Stomach (tissue), 9 donors: ENCODE data around the gene CALML4. TPM values are rescaled to one million over a fixed set of nuclear protein-coding genes. Genes with fewer than 3 reads are reported as not detected.

ENCODE experiments used
- DNase-seq, 2 donors: peaks; one replicate each; pipeline versions ENCODE4 v3.0.0 to v3.0.0-alpha.2; 2013 to 2019
- H3K27ac ChIP-seq, 5 donors: fragments of 200-600 bp in 4 of 5; sonication (generic) in 4 of 5; one replicate each; pipeline ENCODE4 v1.5.1; 2013 to 2019; ENCODE audit warnings: mild to moderate bottlenecking in 1 of 5, moderate library complexity in 1 of 5
- H3K27me3 ChIP-seq, 3 donors: fragments of 200-600 bp; sonication (generic); one replicate each; pipeline ENCODE4 v1.5.1; 2017 to 2019; ENCODE audit warnings: mixed run types in 1 of 3
- H3K36me3 ChIP-seq, 4 donors: fragments of 200-600 bp; sonication (generic); 1 replicate in 3 of 4; 2 replicates in 1 of 4; pipeline ENCODE4 v1.5.1; 2016 to 2019
- H3K4me1 ChIP-seq, 4 donors: fragments of 200-600 bp; sonication (generic); one replicate each; pipeline ENCODE4 v1.5.1; 2016 to 2019
- H3K4me3 ChIP-seq, 4 donors: fragments of 200-600 bp; sonication (generic) in 3 of 4; one replicate each; pipeline ENCODE4 v1.5.1; 2016 to 2019; ENCODE audit warnings: mild to moderate bottlenecking in 1 of 4
- H3K9me3 ChIP-seq, 4 donors: fragments of 200-600 bp; sonication (generic); one replicate each; pipeline ENCODE4 v1.5.1; 2016 to 2019
- EP300 ChIP-seq: sonication (generic); formaldehyde crosslinking; IDR thresholded peaks from one replicate; pipeline ENCODE4 v1.6.1; 2017; ENCODE audit warnings: antibody characterized with exemption
- POLR2A ChIP-seq, 4 donors: fragments of 450-650 bp; IDR thresholded peaks; one replicate each; pipeline ENCODE4 v1.6.1; 2016; ENCODE audit warnings: antibody characterized with exemption in 4 of 4, control low read depth in 2 of 4, mild to moderate bottlenecking in 1 of 4, moderate library complexity in 1 of 4
- POLR2AphosphoS5 ChIP-seq, 3 donors: sonication (generic); formaldehyde crosslinking; IDR thresholded peaks; one replicate each; pipeline ENCODE4 v1.6.1; 2016; ENCODE audit warnings: antibody characterized with exemption in 3 of 3
- WGBS, 5 donors: extraction: QIAGEN DNeasy Blood & Tissue Kit in 3 of 5; methylation state at CpG; one replicate each; pipeline versions ENCODE4 v1.1.5 to v1.1.7; 2013 to 2018; 5-methylcytosine and 5-hydroxymethylcytosine counted together
- intact Hi-C: fragments of 100-400 bp; cut with DNase I; formaldehyde crosslinking; loops from one replicate; pipeline ENCODE4 v1.15.1; 2023; ENCODE audit warnings: low total_unique reads
- polyA plus RNA-seq, 3 donors: library from polyadenylated mRNA; stranded (reverse); fragments of 200-250 nt; gene quantifications; one replicate each; pipeline ENCODE4 v1.2.3, GENCODE V29; 2013
- total RNA-seq, 5 donors: library from RNA; depleted of rRNA; stranded (reverse); fragments of >200 nt; gene quantifications; one replicate each; pipeline versions ENCODE4 v1.1.0 to v1.2.3, GENCODE V29; 2014 to 2016
- TF ChIP-seq, protein P1 (sequence below), 7 experiments: fragments of 450-650 bp in 4 of 7; fragments of 200-600 bp in 3 of 7; sonication (generic) in 3 of 7; IDR thresholded peaks; one replicate each; pipeline ENCODE4 v1.5.1; 2016 to 2019; ENCODE audit warnings: antibody characterized with exemption in 7 of 7, control low read depth in 2 of 7, mild to moderate bottlenecking in 1 of 7
- donor health status: healthy with polysubstance abuse.
- donor health status: Bipolar disorder and iron deficiency.
- donor health status: healthy.

The CALML4 gene
- total and polyA plus RNA-seq, 8 donors, result 7.6 to 24.3 (median 13.3) TPM

DNA sequence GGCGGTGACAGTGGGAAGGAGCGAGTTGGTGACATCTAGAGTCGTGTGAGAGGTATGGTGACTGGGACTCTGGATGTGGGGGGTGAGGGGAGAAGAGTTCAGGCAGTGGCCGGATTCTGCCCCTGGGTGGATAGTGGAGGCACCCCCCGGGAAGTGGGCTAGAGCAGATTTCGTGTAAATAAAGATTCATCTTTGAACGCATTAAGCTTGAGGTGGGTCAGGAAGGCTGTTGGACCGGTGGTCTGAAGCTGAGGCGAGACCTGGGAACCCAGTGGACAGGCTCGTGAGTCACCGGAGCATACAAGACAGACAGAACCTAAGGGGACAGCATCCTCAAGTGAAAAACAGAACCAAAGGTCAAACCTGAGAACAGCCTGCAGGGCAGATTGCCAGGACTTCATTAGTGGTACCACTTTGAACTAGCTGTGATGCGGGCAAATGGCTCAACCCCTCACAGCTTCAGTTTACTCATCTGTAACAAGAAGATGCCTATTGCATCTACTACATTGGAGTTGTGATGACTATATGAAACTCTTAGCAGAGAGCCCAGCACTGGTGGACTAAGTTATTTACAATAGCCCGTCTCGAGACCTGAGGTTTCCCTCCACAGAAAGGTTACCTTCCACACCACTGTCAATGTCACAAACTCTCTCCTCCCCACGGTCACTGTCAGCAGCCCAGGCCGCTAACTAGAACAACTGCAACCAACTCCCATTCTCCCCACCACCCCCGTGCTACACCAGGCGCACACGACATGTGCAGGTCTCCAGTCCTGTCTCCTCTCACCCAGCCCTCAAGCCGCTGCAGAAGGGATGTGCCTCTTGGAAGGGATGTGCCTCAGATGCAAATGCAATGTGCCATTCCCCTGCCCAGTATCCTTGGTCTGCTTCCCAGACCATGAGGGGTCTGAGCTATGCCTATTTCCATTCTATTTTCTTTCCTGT, 25.3 kb upstream of the CALML4 start:
- Histone ChIP-seq H3K36me3 (no peaks in the 10 kb centered on the region), H3K4me3 (peak overlapping the region; percentile 75 to 91 (median 88)), H3K27ac (peak overlapping the region in 4 of 5 donors; percentile 84 to 93 (median 86)), H3K9me3 (no peaks in the 10 kb centered on the region), H3K27me3 (no peaks in the 10 kb centered on the region), H3K4me1 (peaks cover 16 to 52% (median 34%) of the 10 kb centered on the region in 4 donors)
- WGBS, 5 donors, result 51 to 57% (median 55%) methylated on average over 20 of the region's 20 CpGs
- TF ChIP-seq POLR2A (IDR thresholded peaks at IDR 0.05) (no peak), EP300 (no peak), POLR2AphosphoS5 (IDR thresholded peaks at IDR 0.05) (no peak)
- TF ChIP-seq, protein P1, sequence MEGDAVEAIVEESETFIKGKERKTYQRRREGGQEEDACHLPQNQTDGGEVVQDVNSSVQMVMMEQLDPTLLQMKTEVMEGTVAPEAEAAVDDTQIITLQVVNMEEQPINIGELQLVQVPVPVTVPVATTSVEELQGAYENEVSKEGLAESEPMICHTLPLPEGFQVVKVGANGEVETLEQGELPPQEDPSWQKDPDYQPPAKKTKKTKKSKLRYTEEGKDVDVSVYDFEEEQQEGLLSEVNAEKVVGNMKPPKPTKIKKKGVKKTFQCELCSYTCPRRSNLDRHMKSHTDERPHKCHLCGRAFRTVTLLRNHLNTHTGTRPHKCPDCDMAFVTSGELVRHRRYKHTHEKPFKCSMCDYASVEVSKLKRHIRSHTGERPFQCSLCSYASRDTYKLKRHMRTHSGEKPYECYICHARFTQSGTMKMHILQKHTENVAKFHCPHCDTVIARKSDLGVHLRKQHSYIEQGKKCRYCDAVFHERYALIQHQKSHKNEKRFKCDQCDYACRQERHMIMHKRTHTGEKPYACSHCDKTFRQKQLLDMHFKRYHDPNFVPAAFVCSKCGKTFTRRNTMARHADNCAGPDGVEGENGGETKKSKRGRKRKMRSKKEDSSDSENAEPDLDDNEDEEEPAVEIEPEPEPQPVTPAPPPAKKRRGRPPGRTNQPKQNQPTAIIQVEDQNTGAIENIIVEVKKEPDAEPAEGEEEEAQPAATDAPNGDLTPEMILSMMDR (IDR thresholded peaks at IDR 0.05), result no peak
- peak; percentile 26 to 54 for DNase-seq
- intact Hi-C loops, result no loop called here

DNA sequence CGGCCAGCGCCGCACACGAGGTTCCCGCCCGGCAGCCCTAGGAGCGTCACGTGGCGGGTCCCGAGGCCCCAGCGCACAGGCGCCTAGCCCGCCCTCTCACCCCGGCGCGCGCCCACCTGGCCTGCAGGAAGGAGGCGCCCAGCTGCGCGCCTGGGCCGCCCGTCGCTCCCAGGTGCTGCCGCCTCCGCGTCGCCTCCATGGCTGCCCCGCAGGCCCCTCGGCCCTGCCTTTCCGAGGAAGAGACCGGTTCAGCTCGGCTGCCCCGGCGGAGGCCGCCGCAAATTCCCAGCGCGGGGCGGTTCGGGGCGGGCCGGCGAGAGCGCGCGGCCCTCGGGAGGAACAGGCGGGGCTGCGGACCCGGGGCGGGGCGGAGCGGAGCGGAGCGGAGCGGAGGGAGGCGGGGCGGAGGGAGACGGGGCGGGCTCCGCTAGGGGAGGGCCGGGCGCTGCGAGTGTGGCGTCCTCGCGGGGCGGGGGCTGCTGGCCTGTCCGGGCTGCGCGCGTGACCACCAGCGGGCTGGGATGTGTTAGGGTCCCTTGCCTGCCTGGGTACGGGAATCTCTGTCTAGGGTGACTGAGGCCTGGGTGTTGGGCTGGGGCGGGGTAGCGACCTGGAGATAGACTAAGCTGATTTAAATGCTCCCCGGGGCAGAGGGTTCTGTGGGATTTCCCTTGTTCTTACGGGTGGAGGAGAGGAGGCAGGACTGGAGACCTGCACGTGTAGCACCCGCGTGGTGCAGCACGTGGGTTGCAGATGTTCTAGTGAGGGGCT, 24.4 kb upstream of the CALML4 start, which contains the start of gene CLN6:
TSS of gene CLN6 (minus strand) at position 343 of the 771 bp plus-strand sequence. CDS start at position 199, 144 bp downstream.
- Histone ChIP-seq H3K27me3 (no peaks in the 10 kb centered on the region), H3K4me3 (peak within 1 kb of the TSS; percentile 75 to 91 (median 88)), H3K9me3 (no peaks in the 10 kb centered on the region), H3K36me3 (no peaks in the 10 kb centered on the region), H3K27ac (peak within 1 kb of the TSS; percentile 84 to 93 (median 88)), H3K4me1 (peaks cover 16 to 50% (median 35%) of the 10 kb centered on the region in 4 donors)
- DNase-seq, result peak; percentile 84 to 95
- WGBS, 5 donors, result 0 to 1% (median 0%) methylated on average over 21 to 82 of the region's 82 CpGs
- no peak for TF ChIP-seq EP300
- TF ChIP-seq POLR2AphosphoS5 (IDR thresholded peaks at IDR 0.05), result peak in 1 of 3 donors; percentile 29
- intact Hi-C loops, result no loop called here

DNA sequence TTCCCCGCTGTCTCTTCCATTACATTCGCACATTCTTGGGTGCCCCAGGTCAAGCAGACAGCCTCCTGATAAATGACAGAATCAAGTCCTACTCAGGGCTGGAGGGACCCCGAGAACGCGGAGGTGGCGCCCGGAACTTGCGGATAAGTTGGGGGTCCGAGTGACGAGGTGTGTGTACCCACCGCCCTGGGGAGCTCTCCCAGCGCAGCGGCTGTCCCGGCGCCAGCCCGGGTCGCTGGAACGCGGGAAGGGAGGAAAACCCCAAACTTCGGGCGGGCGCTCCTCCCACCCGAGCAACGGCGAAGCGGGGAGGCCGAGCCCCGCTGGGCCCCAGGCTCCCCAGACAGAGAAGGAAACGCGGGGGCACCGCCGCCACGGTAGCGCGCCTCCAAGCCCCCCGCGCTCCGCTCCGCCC, 23.8 kb upstream of the CALML4 start:
- Histone ChIP-seq H3K9me3 (no peaks in the 10 kb centered on the region), H3K36me3 (no peaks in the 10 kb centered on the region), H3K4me1 (peaks cover 16 to 44% (median 31%) of the 10 kb centered on the region in 4 donors), H3K27ac (peak overlapping the region; percentile 84 to 93 (median 88)), H3K4me3 (peak overlapping the region; percentile 75 to 91 (median 88)), H3K27me3 (no peaks in the 10 kb centered on the region)
- intact Hi-C loops, result no loop called here
- no peak for DNase-seq
- WGBS, 5 donors, result 0% methylated on average over 9 to 39 of the region's 39 CpGs
- TF ChIP-seq POLR2AphosphoS5 (IDR thresholded peaks at IDR 0.05) (no peak), EP300 (no peak)
- TF ChIP-seq, protein P1 (IDR thresholded peaks at IDR 0.05), result no peak

DNA sequence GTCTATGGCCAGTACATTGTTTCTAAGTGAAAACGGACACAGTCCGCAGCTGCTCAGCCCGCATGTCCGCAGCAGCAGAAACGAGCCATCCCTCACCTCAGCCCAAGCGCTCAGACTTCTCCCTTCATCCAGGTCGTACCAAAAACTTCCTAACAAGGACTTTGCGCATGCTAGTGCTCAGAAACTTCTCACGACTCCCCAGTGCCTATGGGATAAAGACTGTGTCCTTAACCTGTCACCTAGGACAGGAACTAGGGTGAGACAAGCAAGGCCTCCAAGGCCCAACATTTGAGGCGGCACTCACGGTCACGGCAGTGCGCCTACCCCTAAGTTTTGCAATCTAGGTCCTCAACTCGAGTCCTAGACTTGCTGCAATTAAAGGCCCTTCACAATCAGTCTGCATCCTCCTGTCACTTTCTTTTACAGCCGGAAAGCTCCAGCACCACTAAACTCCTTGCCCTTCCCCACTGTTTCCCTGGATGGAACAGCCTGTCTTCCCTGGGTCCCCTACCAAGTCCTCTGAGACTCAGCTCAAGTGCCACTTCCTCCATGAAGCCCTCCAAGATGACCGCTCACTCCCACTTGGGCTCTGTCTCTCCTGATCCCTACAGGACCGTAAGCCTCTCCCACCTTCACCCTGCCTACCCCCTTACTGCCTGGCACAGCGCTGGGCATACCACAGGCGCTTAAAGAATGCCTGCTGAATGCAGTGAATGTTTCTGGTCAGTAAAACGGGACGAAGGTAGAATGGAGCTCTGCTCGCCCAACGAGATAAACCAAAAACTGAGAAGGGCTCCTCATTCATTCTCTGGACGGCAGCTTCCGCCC, 23.2 kb upstream of the CALML4 start:
- DNase-seq, result peak; percentile 13 to 19
- H3K27ac ChIP-seq, result peak overlapping the region in 3 of 5 donors; percentile 85 to 93 (median 88)
- H3K36me3 ChIP-seq, result no peaks in the 10 kb centered on the region
- intact Hi-C loops, result no loop called here
- TF ChIP-seq, protein P1 (IDR thresholded peaks at IDR 0.05), result no peak
- H3K9me3 ChIP-seq, result no peaks in the 10 kb centered on the region
- H3K27me3 ChIP-seq, result no peaks in the 10 kb centered on the region
- 30 to 42% (median 33%) methylated on average over 25 of the region's 25 CpGs for WGBS, 5 donors
- peak overlapping the region; percentile 75 to 91 (median 88) for H3K4me3 ChIP-seq
- H3K4me1 ChIP-seq, result peaks cover 16 to 37% (median 31%) of the 10 kb centered on the region in 4 donors
